ENCODE measurements around the gene IL17F. TPM values are rescaled to one million over a fixed set of nuclear protein-coding genes. Genes with fewer than 3 reads are reported as not detected.

Gene IL17F
- total RNA-seq, 6 experiments from 2014 or later, result not detected

DNA sequence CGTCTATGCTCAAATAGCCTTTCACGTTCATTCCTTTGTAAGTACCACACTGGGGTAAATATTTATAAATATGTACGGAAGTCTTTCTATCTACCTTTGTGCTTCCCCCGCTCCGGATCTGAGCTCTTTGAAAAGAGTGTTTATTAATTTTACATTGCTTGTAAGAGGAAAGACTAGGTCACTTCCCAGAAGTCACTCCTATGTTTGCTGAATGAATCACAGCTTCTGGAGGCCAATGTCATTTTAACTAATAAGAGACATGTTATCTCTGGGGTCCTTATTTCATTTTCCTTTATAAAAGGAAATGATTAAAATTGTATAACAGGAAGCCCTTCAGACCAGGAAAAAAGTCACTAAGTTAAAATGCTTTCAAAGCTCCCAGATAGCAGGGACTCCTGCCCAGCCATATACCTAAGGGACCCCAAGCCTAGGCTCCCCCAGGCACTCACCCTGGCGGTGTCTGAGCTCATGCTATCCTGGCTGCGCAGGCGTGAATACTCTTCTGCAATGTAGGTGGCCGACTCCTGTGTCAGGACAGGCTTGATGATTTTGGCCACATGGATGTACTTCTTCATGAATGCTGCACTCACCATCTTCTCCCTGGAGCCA, 27.7 kb upstream of the IL17F start:
- Mint-ChIP-seq H3K27ac (no peak overlapping the region), H3K9me3 (no peaks in the 10 kb centered on the region), H3K4me3 (no peak overlapping the region), H3K36me3 (ENCODE audit: low read depth) (peaks cover 15% of the 10 kb centered on the region), H3K27me3 (ENCODE audit: insufficient read depth) (no peaks in the 10 kb centered on the region; the same call in 1 of the 2 replicates), H3K4me1 (ENCODE audit: low read depth) (peaks cover 21% of the 10 kb centered on the region; the same call in 1 of the 2 replicates)
- TF ChIP-seq, protein P1, sequence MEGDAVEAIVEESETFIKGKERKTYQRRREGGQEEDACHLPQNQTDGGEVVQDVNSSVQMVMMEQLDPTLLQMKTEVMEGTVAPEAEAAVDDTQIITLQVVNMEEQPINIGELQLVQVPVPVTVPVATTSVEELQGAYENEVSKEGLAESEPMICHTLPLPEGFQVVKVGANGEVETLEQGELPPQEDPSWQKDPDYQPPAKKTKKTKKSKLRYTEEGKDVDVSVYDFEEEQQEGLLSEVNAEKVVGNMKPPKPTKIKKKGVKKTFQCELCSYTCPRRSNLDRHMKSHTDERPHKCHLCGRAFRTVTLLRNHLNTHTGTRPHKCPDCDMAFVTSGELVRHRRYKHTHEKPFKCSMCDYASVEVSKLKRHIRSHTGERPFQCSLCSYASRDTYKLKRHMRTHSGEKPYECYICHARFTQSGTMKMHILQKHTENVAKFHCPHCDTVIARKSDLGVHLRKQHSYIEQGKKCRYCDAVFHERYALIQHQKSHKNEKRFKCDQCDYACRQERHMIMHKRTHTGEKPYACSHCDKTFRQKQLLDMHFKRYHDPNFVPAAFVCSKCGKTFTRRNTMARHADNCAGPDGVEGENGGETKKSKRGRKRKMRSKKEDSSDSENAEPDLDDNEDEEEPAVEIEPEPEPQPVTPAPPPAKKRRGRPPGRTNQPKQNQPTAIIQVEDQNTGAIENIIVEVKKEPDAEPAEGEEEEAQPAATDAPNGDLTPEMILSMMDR (IDR thresholded peaks at IDR 0.05), result no peak
- no peak for DNase-seq

DNA sequence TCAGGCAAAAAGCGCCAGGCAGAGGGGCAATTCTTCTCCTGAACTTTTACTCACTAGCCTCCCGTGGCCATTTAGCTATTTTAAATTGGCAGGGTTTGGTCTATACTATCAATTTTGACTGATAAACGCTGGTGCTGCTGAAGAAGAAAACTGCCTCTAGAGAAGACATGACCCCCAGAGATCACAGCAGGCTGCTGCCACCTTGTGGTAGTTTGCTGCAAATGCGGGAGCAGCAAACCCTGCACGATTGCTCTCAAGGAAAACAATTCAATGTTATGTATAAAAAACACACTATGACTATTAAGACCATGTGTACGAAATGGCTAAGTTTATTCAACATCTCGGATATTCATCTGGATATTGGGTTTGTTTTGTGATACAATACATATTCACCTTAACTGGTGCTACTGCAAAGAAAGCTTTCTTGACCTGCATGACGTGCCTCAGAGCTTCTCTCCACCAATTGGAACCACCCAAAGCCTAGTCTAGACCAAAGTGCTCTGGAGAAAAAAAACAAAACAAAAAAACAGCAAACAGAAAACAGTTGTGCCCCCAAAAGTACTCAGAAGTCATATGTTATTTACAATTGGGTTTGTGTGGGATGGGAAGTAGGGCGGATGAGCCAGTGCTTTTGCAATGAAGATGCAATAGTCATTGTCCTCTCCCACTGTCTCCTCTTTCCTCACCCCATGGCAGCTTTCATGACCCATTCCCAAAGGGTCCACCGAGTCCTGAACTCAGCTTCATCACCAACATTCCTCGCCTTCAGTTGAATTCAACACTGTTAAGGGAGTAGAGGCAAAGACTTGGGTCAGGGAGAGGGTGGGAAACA, 19.6 kb upstream of the IL17F start:
- TF ChIP-seq, protein P1 (IDR thresholded peaks at IDR 0.05), result peak; percentile 96
- Mint-ChIP-seq H3K9me3 (no peaks in the 10 kb centered on the region), H3K27me3 (ENCODE audit: insufficient read depth) (no peaks in the 10 kb centered on the region), H3K36me3 (ENCODE audit: low read depth) (peaks cover 17% of the 10 kb centered on the region), H3K4me3 (no peak overlapping the region), H3K27ac (peak overlapping the region; percentile 32; the same call in 1 of the 2 replicates), H3K4me1 (ENCODE audit: low read depth) (peaks cover 39% of the 10 kb centered on the region)
- peak; percentile 67 for DNase-seq

GRCh38 chr6:52262620-52263344, 18.5 kb upstream of the IL17F start:
- H3K4me3 Mint-ChIP-seq, result no peak overlapping the region
- TF ChIP-seq, protein P1 (IDR thresholded peaks at IDR 0.05), result no peak
- H3K9me3 Mint-ChIP-seq, result no peaks in the 10 kb centered on the region
- peak overlapping the region; percentile 29; the same call in 1 of the 2 replicates for H3K27ac Mint-ChIP-seq
- no peak for DNase-seq
- no peaks in the 10 kb centered on the region for H3K27me3 Mint-ChIP-seq (ENCODE audit: insufficient read depth)
- H3K36me3 Mint-ChIP-seq (ENCODE audit: low read depth), result peaks cover 14% of the 10 kb centered on the region
- H3K4me1 Mint-ChIP-seq (ENCODE audit: low read depth), result peaks cover 36% of the 10 kb centered on the region

GRCh38 chr6:52261229-52261628, 16.9 kb upstream of the IL17F start:
- Mint-ChIP-seq H3K36me3 (ENCODE audit: low read depth) (peaks cover 12% of the 10 kb centered on the region), H3K9me3 (no peaks in the 10 kb centered on the region), H3K27ac (no peak overlapping the region; the same call in 1 of the 2 replicates), H3K4me3 (no peak overlapping the region), H3K27me3 (ENCODE audit: insufficient read depth) (peaks cover 2% of the 10 kb centered on the region), H3K4me1 (ENCODE audit: low read depth) (peaks cover 24% of the 10 kb centered on the region)
- peak; percentile 53 for DNase-seq
- TF ChIP-seq, protein P1 (IDR thresholded peaks at IDR 0.05), result no peak

DNA sequence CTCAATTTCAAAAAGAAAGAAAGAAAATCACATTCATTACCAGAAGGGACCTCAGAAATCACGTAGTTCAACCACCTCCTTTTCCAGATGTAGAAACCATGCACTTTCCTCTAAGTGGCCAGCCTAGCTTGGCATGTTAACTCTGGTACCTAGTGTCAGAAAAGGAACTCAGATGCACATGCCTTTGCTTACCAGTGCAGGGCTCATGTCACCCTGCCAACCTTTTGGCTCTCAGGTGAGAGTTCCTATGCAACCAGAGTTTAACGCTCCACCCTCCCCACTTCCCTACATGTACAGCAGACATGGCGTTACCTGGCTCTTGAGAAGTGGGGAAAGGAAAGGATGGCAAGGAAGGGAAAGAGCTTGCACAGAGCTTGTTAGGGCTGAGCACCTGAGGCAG, 16.3 kb upstream of the IL17F start:
- TF ChIP-seq, protein P1 (IDR thresholded peaks at IDR 0.05), result no peak
- no peak overlapping the region; the same call in 1 of the 2 replicates for H3K27ac Mint-ChIP-seq
- peaks cover 24% of the 10 kb centered on the region for H3K4me1 Mint-ChIP-seq (ENCODE audit: low read depth)

More for the DNA sequence above, 16.3 kb upstream of the IL17F start:
- Mint-ChIP-seq H3K4me3 (no peak overlapping the region), H3K27me3 (ENCODE audit: insufficient read depth) (peaks cover 8% of the 10 kb centered on the region), H3K9me3 (no peaks in the 10 kb centered on the region), H3K36me3 (ENCODE audit: low read depth) (peaks cover 12% of the 10 kb centered on the region)
- DNase-seq, result no peak

Data from HFFc6 (cell line).